ENCODE data around the gene RPTOR.
A peak's percentile ranks its signal among the peaks of the same experiment; 100 is the strongest.

Gene RPTOR

DNA sequence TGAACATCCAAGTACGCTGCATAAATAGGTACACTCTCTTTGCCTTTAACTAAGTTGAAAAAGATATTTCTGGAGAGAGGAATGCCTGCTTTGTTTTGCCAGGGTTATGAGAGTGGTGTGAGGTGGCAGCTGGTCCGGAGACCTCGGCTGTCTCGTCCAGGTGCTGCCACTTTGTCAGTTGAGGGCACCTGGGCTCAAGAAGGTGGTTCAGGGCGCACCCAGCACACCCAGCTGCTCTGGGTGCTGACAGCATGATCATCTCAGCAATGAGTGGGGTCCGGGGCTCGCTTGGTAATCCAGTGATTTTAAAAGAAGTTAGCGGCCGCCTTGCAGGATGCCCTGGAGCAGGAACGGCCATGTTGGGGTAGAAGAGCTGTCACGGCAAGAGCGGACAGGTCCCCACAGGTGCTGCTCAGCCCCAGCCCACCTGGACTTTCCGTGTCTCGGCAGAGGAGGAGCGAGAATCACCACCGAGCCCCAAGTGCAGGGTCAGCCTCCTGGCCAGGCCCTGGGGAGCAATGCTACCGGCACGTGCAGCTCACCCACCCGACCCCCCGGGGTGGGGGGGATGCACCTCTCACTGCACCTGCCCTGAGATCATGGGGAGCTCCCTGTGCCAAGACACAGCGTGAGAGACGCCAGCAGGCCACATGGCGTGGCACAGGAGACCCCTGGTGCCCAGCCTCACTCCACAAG lies 379.6 kb downstream of the RPTOR start:
- no peak for DNase-seq

DNA sequence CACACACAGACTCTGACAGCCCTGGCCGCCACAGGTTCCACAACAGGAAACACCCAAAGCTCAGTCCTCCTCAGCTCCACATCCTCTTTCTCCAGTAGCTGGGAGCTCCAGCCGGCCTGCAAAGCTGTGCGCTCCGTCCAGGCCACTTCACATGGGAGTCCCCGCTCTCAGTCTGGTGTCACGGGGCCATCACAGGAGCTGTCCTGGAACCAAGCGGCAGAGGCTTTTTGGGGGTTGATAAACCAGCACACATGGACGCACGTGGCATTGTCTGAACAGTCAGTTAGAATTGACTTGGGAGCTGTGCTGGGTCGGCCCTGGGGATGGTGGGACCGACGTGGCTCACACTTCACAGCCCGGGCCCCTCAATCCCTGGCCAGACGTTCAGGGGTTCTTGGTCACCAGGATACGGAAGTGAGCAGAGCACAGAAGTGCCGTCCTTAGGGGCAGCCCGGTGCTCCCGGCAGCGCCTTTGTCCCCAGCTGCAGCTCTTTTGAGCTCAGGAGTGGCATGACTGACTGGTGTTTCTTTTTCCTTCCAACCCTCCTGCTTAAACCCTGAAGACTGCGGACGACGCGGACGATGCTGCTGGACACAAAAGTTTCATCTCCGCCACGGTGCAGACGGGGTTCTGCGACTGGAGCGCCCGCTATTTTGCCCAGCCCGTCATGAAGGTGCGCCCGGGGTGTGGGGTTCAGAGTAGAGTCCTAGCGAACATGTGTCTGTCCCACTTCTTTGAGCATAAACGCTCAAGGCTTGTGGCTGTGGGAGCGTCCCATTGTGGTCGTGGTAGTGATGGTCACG lies 380.4 kb downstream of the RPTOR start:
- DNase-seq: no peak

DNA sequence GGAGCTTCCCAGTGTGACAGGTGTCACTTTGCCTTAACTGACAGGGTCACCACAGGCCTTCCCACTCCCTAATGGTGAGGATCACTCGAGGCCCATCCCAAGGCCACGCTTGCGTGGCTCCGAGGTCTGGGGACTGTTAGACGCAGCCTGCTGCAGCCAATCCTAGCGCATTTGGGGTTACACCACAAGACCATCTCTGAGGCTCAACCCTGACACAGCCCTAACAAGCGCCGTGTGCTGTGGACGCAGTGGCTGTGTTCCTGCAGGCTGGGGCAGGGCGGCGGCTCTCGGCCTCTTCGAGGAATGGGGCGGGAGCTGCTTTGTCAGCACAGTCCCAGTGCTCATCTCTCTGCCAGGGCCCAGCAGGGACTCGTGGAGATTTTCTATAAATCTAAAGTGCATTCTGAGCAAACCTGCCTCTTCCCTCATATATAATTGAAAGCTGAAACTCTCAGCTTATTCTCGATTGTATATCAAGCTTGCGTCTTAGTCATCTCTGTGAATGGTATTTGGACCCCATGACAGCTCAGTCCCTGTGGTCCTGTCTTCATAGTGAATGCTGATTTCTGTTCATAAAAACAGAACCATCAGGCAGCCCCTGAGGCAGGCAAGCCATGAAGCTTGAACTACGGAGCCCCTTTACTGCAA lies 381.2 kb downstream of the RPTOR start:
- DNase-seq: no peak

DNA sequence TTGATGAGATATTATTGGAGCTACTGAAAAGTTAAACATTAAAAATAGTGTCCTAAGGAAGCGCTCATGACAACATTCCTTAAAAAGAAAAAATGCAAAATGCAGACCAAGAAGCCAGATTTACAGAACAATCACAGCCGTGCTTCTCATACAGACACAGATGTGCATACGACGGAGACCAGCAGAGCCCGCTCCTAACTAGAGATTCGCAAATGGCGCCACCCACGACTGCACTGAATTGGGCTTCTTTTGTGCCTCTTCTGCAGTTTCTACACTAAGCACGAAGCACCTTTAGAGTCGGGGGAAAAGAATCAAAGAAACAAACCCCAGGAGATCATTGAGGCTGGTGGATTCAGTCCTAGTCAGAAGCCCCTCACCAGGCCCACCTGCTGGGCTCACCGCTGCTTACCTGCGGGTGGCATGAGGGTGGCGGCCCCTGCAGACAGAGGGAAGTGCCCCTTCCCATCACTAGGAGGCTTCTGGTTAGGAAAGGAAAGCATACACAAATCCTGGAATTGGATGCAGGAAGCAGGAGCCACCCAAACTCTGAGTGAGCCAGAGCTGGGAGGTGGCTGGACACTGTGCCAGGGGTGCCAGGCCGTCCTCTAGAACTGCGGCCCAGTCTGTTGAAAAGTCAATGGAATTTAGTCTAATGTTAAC lies 382.1 kb downstream of the RPTOR start:
- DNase-seq: no peak

DNA sequence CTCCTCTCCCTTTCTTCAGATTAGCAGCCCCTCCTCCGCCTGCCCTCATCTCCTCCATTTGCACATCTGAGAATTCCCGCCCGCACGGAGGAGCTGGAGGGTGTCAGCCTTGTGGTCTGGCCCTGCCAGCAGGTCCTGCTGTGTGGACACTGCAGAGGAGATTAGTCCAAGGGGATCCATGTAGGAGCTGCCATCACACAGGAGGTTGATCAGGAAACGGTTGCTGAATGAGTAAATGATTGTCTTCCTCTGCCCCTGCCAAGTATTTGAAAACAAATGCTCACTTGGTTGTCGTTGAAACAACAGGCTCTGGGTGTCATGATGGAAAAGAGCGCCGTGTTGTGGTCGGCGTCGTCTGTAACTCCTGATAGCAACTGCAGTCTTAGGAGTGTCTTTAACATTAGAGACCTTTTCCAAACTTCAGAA lies 383.2 kb downstream of the RPTOR start:
- DNase-seq: peak; percentile 9

DNA sequence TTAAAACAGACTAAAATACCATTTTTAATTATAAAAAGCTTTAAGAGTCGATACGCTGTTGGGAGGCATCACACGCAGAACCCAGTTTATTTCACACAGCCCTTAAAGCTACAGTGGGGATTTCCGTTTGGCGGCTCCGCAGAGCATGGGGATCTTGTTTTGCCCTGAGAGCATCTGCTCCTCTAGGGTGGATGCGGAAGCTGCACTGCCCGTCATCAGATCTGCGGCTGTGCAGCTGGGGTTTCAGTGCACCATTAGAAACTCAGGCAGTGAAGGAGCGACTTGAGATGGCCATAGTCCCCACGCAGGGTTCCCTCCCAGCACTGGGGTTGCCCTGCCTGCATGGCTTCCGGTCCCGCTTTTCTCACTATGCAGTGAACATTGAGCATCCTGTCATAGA lies 384.8 kb downstream of the RPTOR start:
- no peak for DNase-seq

DNA sequence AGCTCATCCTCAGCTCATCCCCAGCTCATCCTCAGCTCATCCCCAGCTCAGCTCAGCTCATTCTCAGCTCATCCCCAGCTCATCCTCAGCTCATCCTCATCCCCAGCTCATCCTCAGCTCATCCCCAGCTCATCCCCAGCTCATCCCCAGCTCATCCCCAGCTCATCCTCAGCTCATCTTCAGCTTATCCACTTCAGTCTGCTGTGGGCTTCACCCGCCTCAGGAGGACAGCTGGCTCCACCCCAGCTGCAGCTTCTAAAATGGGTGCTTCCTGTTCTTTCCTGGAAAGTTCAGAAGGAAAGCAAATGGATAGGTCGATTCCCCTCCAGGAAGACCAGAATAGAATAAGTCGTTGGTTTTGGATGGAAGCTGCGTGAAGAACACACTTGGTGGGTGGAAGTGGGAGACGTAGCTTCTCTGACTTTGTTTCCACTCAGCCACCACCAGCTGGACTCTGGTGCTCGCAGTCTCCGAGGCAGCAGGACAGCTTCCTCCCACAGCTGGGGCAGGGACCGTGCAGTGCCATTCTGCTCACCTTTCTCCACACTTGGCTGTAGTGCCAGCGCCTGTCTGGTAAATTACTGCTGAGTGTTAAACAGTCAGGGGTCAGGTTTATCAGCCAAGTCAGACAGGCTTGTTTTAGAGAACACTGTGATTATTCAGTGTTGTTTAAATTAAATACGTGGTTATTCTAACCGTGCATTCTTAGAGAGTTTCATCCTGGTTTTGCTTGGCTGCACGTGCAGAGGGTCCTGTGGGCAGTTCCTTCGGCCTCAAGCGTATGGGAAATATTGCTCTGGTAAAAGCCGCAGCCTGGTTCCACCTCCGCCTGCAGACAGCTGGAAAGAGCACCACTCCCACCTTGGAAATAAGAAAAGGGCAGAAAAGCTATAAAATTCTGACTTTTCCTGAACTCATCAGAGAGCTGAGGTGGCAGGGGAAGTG lies 386.0 kb downstream of the RPTOR start:
- DNase-seq: no peak

DNA sequence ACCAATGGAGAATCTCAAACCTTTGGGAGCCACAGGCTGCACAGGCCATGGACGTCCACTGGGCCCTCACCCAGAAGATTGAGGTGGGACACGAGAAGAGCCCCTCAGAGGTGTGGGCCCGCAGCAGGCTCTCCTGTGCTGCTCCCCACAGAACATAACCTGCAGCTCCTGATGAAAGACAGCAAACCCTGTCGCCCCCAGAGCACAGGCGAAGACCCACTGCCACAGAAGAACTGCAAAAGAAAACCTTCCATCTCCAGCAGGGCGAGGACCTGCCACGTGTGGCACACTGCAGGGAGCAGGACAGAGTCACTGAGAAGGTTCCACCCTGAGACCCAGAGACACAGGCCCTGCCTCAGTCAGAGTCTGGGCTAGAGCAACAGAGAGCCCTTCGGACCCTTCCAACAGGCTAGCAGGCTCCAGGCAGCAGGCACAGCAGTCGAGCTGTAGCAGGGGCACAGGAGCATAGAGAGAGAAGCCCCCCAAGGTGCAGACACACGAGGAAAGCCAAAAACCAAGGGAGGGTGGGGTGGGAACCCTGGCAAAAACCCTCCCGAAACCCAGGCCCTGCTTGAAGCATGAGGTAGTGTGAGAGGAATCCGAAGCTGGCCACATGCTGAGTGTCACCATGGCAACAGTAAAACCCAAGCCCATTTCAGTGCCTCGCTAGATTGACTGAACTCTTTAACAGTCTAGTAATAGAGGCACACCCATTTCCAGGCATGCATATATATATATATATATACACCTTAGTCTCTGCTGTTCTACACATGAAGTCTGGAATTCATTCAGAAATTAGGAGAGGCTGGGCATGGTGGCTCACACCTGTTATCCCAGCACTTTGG lies 387.0 kb downstream of the RPTOR start:
- DNase-seq: peak; percentile 57

DNA sequence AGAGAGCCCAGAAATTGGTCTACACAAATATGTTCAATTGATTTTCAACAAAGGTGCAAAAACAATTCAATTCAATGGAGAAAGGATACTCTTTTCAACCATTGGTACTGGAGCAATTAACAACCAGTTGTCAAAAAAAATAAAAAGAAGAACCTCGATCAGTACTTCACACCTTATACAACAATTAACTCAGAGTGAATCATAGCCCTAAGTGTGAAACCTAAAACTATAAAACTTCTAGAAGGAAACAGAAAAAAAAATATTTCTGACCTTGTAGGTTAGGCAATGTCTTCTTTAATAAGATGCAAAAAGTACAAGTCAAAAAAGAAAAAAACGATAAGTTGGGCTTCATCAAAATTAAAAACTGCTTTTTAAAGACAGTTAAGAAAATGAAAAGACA lies 390.9 kb downstream of the RPTOR start:
- no peak for DNase-seq

DNA sequence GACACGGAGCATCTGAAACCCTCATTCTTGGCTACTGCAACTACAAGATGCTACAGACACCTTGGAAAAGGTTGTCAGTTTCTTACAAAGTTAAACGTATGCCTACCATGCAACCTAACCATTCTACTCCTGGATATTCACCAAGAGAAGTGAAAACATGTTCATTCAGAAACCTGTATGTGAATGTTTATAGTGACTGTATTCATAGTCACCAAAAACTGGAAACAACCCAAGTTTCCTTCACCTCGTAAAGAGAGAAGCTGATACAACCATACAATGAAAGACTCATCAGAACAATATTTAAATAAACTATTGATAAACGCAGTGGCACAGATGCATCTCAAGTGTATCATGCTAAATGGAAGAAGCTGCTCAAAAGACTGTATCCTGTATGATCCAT lies 391.6 kb downstream of the RPTOR start:
- no peak for DNase-seq

DNA sequence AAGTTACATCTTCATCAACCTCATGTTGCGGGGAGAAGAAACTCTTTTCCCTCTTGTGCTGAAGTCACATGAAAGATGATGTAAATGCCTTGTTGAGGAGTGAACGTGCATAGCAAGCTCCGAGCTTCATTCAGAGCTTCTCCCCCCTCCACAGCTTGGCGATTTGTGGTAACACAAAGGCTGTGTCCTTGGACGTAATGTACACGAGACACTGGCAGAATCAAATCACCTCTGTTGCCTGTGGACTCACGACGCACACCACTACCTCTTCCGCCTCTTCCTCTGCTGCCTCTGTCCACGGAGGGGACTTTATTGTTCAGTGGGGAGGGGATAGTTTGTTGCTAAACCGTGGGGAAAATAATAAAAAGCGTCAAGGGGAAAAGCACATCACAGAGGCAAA lies 392.1 kb downstream of the RPTOR start:
- no peak for DNase-seq

DNA sequence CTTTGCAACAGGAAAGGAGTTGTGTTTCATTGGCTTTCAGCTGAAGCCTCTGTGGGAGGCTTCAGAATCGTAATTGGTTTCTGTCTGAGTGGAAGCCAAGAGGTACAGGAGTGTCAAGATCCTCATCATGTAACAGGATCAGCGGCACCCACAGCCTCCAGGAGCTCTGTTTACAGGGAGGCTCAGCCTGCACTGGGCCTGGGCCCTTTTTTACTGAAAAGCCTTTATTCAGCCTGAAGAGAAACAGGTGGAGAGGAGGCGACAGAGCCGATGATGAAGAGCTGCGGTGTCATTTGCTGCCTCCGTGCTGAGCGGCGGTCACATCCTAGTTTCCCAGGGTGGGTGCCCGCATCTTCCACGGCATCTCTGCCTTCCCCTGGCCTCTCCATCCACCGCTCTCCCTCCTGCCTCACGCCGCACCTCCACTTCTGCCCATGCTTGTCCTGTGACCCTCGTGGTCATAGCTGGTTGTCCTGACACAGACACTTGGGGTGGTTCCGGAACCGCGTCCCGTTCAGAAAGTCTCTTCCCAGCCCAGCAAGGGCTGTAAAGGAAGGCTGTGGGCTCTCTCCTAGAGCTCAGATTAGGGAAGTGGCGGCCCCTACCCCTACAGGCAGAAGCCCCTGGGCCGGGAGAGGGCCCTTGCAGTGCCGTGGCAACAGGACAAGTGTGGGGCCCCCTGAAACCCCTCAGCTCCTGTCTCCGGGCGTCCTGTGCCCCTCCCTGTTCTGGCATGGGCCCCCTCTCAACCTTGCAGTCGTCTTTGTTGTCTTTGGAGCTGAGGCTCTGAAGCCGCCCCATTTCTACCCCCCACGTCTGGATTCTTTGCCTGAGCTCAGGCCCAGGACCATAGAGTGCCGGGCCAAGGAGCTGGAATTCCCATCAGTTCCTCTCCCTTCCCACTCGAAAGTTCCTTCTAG lies 393.1 kb downstream of the RPTOR start:
- DNase-seq: no peak

DNA sequence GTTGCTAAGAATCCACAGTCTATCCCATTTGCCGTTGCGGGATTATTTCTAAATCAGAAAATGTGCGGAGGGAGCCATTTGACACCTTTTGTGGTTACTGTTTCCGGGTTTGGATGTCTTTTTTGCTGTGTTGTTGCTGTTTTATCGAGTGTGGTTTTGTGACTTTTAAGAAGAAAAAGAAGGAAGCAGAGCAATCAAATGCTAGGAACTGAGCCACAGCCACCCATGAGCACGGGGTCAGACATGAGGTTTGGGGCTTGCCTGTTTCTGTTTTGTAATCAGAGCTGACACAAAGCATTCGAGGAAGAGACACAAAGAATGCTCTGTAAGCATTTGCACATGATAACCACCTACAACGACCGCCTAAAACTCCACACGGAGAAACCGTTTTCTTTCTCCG lies 393.9 kb downstream of the RPTOR start:
- DNase-seq: no peak

DNA sequence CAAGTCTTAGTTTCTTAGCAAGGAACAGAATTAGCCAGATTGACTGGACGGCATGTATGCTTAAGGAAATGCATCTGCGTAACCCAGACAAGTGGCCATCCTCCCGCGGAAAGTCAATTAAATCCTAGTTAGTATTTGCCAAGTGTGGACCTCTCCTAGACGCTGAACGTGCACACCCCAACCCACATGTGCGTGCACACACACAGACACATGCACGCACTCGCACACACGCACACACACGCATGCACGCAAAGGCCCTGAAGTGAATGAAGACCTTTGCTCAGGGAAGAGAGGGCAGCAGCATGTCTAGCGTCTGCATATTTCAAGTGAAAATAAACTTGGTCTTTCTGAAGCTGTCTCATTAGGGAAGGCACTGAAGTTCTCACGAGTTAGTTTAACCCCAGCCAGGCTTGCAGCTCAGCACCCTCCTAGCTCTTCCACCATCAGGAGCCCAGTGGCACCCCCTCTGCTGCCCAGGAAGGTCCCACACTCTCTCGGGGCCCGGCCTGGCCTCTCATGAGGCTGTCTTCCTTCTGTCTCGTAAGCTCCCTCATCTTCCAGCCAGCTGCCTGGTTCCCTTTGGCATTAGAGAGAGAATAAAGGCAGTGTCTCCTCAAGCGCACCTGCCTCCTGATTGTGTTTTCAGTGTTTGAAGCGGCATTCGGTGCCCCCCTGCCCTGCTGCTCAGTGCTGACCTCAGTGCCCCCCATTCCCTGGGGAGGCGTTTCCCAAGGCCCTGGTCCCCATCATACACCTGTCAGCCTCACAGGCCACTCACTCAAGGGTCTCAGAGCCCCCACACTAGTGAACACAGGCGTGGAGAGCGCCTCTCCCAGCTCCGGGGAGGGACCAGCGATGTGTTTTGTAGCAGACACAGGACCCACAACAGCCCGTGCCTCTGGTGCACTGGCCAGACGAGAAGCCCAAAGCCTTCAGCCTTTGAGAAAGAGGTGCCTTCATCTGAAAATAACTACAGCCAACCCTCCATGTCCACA lies 394.8 kb downstream of the RPTOR start:
- DNase-seq: no peak

DNA sequence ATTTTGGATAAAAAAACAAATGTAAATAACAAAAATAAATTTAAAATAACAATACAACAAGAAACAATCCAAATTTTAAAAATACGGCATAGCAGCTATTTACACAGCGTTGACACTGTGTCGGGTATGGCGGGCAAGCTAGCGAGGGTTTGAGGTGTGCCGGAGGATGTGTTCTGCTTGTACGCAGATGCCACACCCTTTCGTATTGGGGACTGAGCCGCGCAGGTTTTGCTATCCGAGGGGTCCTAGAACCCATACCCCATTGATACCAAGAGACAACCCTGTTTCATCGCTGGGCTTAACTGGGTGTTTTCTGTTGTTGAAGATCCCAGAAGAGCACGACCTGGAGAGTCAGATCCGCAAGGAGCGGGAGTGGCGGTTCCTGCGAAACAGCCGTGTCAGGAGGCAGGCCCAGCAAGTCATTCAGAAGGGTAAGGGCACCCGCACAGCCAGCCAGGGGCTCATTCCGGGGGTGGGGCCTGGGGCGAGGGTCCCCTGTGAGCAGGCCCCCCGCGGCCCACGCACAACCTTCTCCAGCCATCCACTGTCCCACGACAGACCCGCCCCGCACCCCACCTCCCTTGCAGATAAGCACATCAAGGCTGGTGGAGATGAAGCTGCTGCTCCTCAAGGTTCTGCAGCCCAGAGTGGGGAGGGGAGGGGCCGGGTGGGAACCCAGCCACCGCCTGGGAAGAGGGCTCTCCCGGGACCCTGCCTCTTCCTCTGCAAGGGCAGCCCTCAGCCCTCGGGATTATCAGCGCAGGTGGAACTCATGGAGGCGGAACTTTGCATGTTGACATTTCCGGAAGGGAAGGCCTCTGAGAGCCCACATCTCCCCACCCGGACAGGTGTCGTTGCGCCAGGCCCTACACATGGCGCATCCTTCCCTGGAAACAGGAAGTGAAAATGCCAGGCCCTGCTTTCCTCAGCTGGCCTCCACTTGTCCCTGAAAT lies 395.8 kb downstream of the RPTOR start:
- DNase-seq: no peak

DNA sequence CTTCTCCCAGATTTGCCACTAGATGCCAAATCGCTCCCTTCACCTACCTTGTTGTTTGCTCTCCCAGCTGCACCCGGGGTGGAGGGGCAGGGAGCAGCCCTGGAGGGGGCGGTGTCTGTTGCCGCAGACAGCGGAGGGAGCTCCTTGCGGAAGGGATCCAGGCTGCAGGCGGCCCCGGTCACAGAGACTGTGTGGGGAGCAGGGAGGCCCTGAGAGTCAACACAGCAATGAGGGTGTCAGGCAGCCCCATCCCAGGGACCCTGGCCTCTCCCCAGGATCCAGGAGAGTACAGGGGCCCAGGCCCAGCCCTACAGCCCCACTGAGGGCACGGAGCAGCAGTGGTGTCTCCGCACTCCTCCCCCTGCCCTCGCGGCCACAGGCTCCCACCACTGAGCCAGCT lies 396.5 kb downstream of the RPTOR start:
- DNase-seq: no peak

DNA sequence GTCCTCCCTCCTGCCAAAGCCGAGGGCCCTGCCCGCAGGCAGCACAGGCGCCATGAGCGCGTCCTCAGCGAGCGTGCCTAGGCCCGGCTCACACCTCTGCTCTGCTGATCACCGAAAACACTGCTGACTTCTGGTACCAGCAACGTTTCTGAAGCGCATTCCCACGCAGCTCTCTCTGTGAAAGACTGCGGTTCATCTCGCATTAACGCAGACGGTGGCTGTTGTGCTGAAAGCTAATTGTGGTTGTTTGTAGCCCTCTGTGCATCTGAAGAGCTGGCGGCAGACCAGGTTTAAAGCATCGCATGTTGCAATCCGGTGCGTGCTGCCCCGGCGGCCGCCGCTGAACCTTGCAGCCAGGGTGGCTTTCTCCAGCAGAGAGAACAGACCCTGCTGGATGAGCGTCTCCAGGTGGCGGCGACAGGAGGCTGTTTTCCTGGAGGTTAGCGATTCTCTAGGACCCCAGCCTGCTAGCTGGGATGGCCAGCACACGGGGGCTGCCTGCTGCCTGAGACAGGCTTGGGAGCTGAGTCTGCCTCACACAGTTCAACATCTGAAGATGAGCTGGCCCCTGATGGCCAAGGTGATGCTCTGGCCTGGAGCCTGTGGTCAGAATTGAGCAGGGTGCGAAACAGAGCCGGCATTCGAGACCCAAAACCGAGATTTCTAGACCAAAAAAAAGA lies 397.2 kb downstream of the RPTOR start:
- DNase-seq: no peak

Measured in NCI-H226 (cell line).